Body of pancreas (tissue), 4 donors: ENCODE data around the gene RNF166. TPM values are rescaled to one million over a fixed set of nuclear protein-coding genes. Genes with fewer than 3 reads are reported as not detected.

Experiments
- ATAC-seq: fragments of 150-250 bp; one replicate; pipeline ENCODE4 v1.9.1; 2016
- DNase-seq, 4 donors: peaks; one replicate each; pipeline ENCODE4 v3.0.0-alpha.2; 2019
- H3K27ac ChIP-seq, 4 donors: fragments of 200-600 bp; sonication (generic); 1 replicate in 3 of 4; 2 replicates in 1 of 4; pipeline versions ENCODE4 v1.5.1 to v1.6.1; 2016 to 2019; ENCODE audit warnings: mild to moderate bottlenecking in 1 of 4, mixed read lengths in 1 of 4, moderate library complexity in 1 of 4
- H3K27me3 ChIP-seq, 2 donors: fragments of 200-600 bp; sonication (generic); one replicate each; pipeline ENCODE4 v1.6.0; 2016; ENCODE audit warnings: mild to moderate bottlenecking in 1 of 2
- H3K36me3 ChIP-seq, 2 donors: fragments of 200-600 bp; sonication (generic); replicated peaks in 1 of 2; 2 replicates each; pipeline ENCODE4 v1.5.1; 2016; ENCODE audit warnings: low read depth in 2 of 2; ENCODE audit not compliant: insufficient read depth in 1 of 2
- H3K4me1 ChIP-seq: fragments of 200-600 bp; sonication (generic); one replicate; pipeline ENCODE4 v1.6.0; 2016
- H3K4me3 ChIP-seq, 2 donors: fragments of 200-600 bp; sonication (generic); 1 replicate in 1 of 2; 2 replicates in 1 of 2; pipeline ENCODE4 v1.5.1; 2016 to 2019
- H3K9me3 ChIP-seq, 3 donors: fragments of 200-600 bp; sonication (generic); 1 replicate in 2 of 3; 2 replicates in 1 of 3; pipeline ENCODE4 v1.5.1; 2016
- CTCF ChIP-seq, 7 experiments: fragments of 450-650 bp in 4 of 7; fragments of 200-600 bp in 3 of 7; sonication (generic) in 3 of 7; IDR thresholded peaks; one replicate each; pipeline ENCODE4 v1.5.1; 2016 to 2019; ENCODE audit warnings: antibody characterized with exemption in 7 of 7
- POLR2A ChIP-seq, 3 donors: fragments of 450-650 bp; IDR thresholded peaks; one replicate each; pipeline ENCODE4 v1.6.1; 2016; ENCODE audit warnings: antibody characterized with exemption in 3 of 3, mild to moderate bottlenecking in 2 of 3
- WGBS, 2 donors: methylation state at CpG; one replicate each; pipeline ENCODE4 v1.1.5; 2017; 5-methylcytosine and 5-hydroxymethylcytosine counted together
- intact Hi-C: fragments of 100-400 bp; cut with DNase I; formaldehyde crosslinking; loops from one replicate; pipeline ENCODE4 v1.15.1; 2023
- total RNA-seq, 2 donors: library from RNA; depleted of rRNA; stranded (reverse); fragments of >200 nt; gene quantifications; one replicate each; pipeline ENCODE4 v1.1.0, GENCODE V29; 2016

Gene RNF166
- total RNA-seq, 2 donors from 2014 or later, result 16.6 to 27.7 TPM

GRCh38 chr16:88721236-88721635 lies 15.0 kb upstream of the RNF166 start:
- Histone ChIP-seq H3K27ac (no peak overlapping the region), H3K4me3 (no peak overlapping the region), H3K9me3 (no peaks in the 10 kb centered on the region), H3K36me3 (peaks cover 3 to 18% of the 10 kb centered on the region in 2 donors), H3K4me1 (no peaks in the 10 kb centered on the region), H3K27me3 (no peaks in the 10 kb centered on the region)
- 93 to 99% methylated on average over 13 to 16 of the region's 17 CpGs for WGBS, 2 donors
- DNase-seq (no peak), ATAC-seq (no peak)
- intact Hi-C loops, result no loop called here
- TF ChIP-seq POLR2A (IDR thresholded peaks at IDR 0.05) (no peak), CTCF (IDR thresholded peaks at IDR 0.05) (no peak)

GRCh38 chr16:88720396-88720970 lies 14.3 kb upstream of the RNF166 start:
- ATAC-seq, result no peak
- Histone ChIP-seq H3K36me3 (peaks cover 10 to 25% of the 10 kb centered on the region in 2 donors), H3K27ac (no peak overlapping the region), H3K4me1 (no peaks in the 10 kb centered on the region), H3K4me3 (no peak overlapping the region), H3K9me3 (no peaks in the 10 kb centered on the region), H3K27me3 (no peaks in the 10 kb centered on the region)
- WGBS, 2 donors, result 90 to 93% methylated on average over 19 to 21 of the region's 23 CpGs
- TF ChIP-seq POLR2A (IDR thresholded peaks at IDR 0.05) (no peak), CTCF (IDR thresholded peaks at IDR 0.05) (no peak)
- intact Hi-C loops, result no loop called here
- no peak for DNase-seq

DNA sequence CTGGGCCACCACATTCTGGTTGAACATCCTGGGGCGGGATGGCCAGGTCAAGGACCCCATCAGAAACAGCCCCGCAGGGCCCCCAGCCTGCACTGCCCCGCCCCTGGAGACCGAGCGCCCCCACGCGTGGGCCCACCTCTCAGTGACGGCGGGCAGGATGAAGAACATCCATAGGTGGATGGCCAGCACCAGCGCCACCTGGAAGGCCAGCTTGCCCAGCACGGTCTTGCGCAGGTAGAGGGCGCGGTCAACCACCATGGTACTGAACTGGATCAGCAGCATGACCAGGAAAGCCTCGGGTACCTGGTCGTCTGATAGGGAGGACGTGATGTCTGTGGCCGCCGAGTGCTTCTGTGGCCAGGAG lies 13.7 kb upstream of the RNF166 start:
- DNase-seq, result no peak
- WGBS, 2 donors, result 81 to 96% methylated on average over 5 to 14 of the region's 19 CpGs
- no peak overlapping the region for H3K27ac ChIP-seq

DNA sequence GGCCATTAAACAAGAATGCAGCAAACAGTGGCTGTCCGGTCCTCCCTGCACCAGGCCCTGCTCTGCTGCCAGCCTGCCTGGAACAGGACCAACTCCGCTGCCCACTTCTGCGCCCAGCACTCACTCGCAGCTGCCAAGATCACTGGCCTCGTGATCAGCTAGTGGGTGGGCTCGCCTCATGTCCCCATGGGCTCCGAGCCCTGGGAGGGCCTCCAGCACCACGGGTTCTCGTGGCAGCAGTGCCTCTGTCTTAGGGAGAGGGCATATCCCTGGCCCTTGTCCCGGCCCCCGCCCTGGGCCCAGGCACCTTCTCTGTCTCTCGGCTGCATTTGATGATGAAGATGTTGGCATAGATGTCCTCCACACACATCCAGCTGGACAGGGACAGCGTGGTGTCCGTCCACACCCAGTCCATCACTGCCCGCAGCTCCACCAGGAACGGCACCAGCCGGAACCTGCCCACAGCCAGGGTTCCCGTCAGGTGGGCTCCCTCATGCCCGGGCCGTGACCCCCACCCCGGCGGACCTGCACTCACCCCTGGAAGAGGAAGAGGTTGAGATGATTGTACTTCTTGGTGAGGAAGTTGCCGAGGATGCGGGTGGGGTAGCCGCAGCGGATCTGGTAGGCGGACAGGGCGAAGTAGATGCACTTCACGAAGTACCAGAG lies 13.2 kb upstream of the RNF166 start:
- DNase-seq (no peak), ATAC-seq (no peak)
- no peak for TF ChIP-seq CTCF (IDR thresholded peaks at IDR 0.05)
- no peak for TF ChIP-seq POLR2A (IDR thresholded peaks at IDR 0.05)
- Histone ChIP-seq H3K27me3 (no peaks in the 10 kb centered on the region), H3K36me3 (peaks cover 10 to 34% of the 10 kb centered on the region in 2 donors), H3K9me3 (no peaks in the 10 kb centered on the region), H3K4me3 (no peak overlapping the region), H3K27ac (no peak overlapping the region), H3K4me1 (no peaks in the 10 kb centered on the region)
- 75 to 93% methylated on average over 11 to 25 of the region's 29 CpGs for WGBS, 2 donors
- intact Hi-C loops, result no loop called here

More for the DNA sequence above, 13.7 kb upstream of the RNF166 start:
- Histone ChIP-seq H3K36me3 (peaks cover 10 to 31% of the 10 kb centered on the region in 2 donors), H3K27me3 (no peaks in the 10 kb centered on the region), H3K4me3 (no peak overlapping the region), H3K4me1 (no peaks in the 10 kb centered on the region), H3K9me3 (no peaks in the 10 kb centered on the region)
- no peak for ATAC-seq
- intact Hi-C loops, result no loop called here
- no peak for TF ChIP-seq CTCF (IDR thresholded peaks at IDR 0.05)
- TF ChIP-seq POLR2A (IDR thresholded peaks at IDR 0.05), result no peak

DNA sequence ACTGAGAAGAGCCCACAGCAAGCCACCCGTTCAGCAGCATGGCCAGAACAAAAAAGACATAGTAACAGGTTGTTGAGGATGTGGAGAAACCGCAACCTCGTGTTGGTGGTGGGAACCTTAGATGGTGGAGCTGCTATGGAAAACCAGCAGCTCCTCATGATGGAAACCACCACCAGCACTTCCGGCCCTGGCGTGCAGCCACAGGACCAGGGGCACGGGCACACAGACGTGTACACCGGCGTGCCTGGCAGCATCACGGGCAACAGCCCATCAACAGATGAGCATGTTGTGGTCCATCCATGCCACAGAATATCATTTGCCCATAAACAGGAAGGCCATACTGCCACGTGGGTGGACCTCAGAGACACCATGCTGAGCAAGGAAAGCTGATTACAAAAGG lies 12.0 kb upstream of the RNF166 start:
- 89 to 95% methylated on average over 4 to 11 of the region's 11 CpGs for WGBS, 2 donors
- no peak for DNase-seq
- no peak overlapping the region for H3K4me3 ChIP-seq
- TF ChIP-seq POLR2A (IDR thresholded peaks at IDR 0.05) (no peak), CTCF (IDR thresholded peaks at IDR 0.05) (no peak)
- H3K27me3 ChIP-seq, result no peaks in the 10 kb centered on the region
- H3K4me1 ChIP-seq, result no peaks in the 10 kb centered on the region
- no peaks in the 10 kb centered on the region for H3K9me3 ChIP-seq
- ATAC-seq, result no peak
- H3K36me3 ChIP-seq, result peaks cover 10 to 37% of the 10 kb centered on the region in 2 donors
- intact Hi-C loops, result no loop called here
- no peak overlapping the region for H3K27ac ChIP-seq
